Measurements from ENCODE around the gene RALGDS. TPM values are rescaled to one million over a fixed set of nuclear protein-coding genes. Genes with fewer than 3 reads are reported as not detected.
"Not testable (repeated sequence)": the region's sequence is repeated elsewhere in the genome, so short reads cannot be mapped to it uniquely, and the experiment has no call there.

Gene RALGDS
- 10 to 100 TPM; 79.1 to 92.3 TPM for total RNA-seq

- ChIA-PET POLR2A (no interaction called here), CTCF (interaction anchor here (1.4 kb wide), 1 partner anchor 26 kb away, joined by 4 read pairs; no protein-coding TSS in a partner anchor)
- Mint-ChIP-seq H3K27ac (peak within 1 kb of the TSS; percentile 88), H3K4me3 (peak within 1 kb of the TSS; percentile 70), H3K27me3 (no peaks in the 10 kb centered on the region), H3K9me3 (no peaks in the 10 kb centered on the region), H3K4me1 (peaks cover 69% of the 10 kb centered on the region), H3K36me3 (ENCODE audit: low read depth) (peaks cover 2% of the 10 kb centered on the region)
- DNase-seq, result peak; percentile 89
Measured at GRCh38 chr9:133121198-133121914, at the start of gene RALGDS. Gene RALGDS, minus strand, starts transcription at chr9:133121240. Its CDS starts 86 bp downstream, at chr9:133121154.

- H3K4me3 Mint-ChIP-seq, result no peak overlapping the region
- ChIA-PET CTCF (interaction anchor here (1.6 kb wide), 1 partner anchor 27 kb away, joined by 4 read pairs; no protein-coding TSS in a partner anchor), POLR2A (no interaction called here)
Measured at GRCh38 chr9:133170716-133171115, 49.7 kb upstream of the RALGDS start.

DNA sequence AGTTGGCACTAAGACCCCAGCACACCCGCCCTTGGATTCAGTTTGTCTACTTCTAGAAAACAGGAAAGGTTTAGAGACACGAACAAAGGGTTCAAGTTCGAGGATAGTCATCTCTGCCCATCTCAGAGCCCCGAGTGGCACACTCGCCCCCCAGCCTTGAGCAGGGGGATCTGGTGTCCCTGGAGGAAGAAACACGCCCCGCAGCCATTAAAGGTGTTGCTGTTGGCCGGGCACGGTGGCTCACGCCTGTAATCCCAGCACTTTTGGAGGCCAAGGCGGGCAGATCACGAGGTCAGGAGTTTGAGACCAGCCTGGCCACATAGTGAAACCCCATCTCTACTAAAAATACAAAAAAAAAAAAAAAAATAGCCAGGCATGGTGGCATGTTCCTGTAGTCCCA lies 48.6 kb upstream of the RALGDS start:
- H3K36me3 Mint-ChIP-seq (ENCODE audit: low read depth); H3K9me3 Mint-ChIP-seq; POLR2A ChIA-PET; CTCF ChIA-PET; H3K27me3 Mint-ChIP-seq; DNase-seq; H3K4me1 Mint-ChIP-seq; H3K27ac Mint-ChIP-seq; H3K4me3 Mint-ChIP-seq: not testable (repeated sequence)

More at GRCh38 chr9:133170716-133171115, 49.7 kb upstream of the RALGDS start:
- no peaks in the 10 kb centered on the region for H3K36me3 Mint-ChIP-seq (ENCODE audit: low read depth)
- no peaks in the 10 kb centered on the region for H3K4me1 Mint-ChIP-seq
- peaks cover 5% of the 10 kb centered on the region for H3K27me3 Mint-ChIP-seq
- no peaks in the 10 kb centered on the region for H3K9me3 Mint-ChIP-seq
- no peak overlapping the region for H3K27ac Mint-ChIP-seq
- no peak for DNase-seq

GRCh38 chr9:133169102-133169501 lies 48.1 kb upstream of the RALGDS start:
- Mint-ChIP-seq H3K36me3 (ENCODE audit: low read depth) (no peaks in the 10 kb centered on the region), H3K27me3 (peaks cover 2% of the 10 kb centered on the region), H3K4me1 (no peaks in the 10 kb centered on the region), H3K9me3 (no peaks in the 10 kb centered on the region), H3K27ac (no peak overlapping the region), H3K4me3 (no peak overlapping the region)
- POLR2A ChIA-PET, result no interaction called here
- CTCF ChIA-PET, result interaction anchor here (1.2 kb wide), 1 partner anchor 13 kb away, joined by 4 read pairs; no protein-coding TSS in a partner anchor
- DNase-seq, result no peak

DNA sequence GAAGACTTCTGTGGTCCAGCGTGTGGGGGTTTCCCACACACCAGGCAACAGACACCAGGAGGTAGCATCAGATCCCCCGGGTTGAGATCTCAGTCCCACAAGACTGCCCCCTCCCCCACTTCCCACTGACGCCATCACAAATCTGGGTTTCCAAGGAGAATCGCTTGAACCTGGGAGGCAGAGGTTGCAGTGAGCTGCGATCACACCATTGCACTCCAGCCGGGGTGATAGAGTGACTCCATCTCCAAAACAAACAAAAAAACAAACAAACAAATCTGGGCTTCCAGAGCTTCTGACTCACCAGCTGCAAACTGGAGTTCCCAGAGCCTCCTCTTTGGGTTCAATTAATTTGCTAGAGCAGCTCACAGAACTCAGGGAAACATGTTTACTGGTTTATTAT lies 47.4 kb upstream of the RALGDS start:
- no peaks in the 10 kb centered on the region for H3K9me3 Mint-ChIP-seq
- H3K36me3 Mint-ChIP-seq (ENCODE audit: low read depth), result no peaks in the 10 kb centered on the region
- no peaks in the 10 kb centered on the region for H3K4me1 Mint-ChIP-seq
- no peak overlapping the region for H3K4me3 Mint-ChIP-seq
- peaks cover 2% of the 10 kb centered on the region for H3K27me3 Mint-ChIP-seq
- POLR2A ChIA-PET, result no interaction called here
- CTCF ChIA-PET, result interaction anchor here (1.2 to 1.3 kb wide), 2 partner anchors 9 to 13 kb away, joined by 4 to 5 read pairs; no protein-coding TSS in a partner anchor
- H3K27ac Mint-ChIP-seq, result no peak overlapping the region
- no peak for DNase-seq

DNA sequence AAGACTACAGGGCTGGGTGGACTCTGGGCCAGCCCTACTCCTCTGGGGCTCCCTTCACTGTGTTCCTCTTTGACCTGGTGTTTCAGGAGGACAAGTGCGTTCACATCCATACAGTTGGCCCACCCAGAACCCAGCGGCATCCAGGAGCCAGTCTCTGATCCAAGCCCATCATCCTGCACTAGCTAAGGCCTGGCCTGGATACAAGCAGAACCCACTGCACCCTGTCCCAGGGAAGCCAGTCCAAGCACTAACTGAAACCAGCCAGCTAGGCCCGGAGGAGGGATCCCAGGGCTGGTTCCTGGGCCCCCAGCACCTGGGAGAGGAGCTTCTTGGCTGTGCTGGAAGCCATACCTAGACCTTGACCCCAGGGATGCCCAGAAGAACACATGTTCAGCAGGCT lies 46.7 kb upstream of the RALGDS start:
- H3K27me3 Mint-ChIP-seq, result peaks cover 2% of the 10 kb centered on the region
- no peaks in the 10 kb centered on the region for H3K9me3 Mint-ChIP-seq
- H3K4me1 Mint-ChIP-seq, result no peaks in the 10 kb centered on the region
- DNase-seq, result no peak
- ChIA-PET CTCF (interaction anchor here (1.3 kb wide), 1 partner anchor 9 kb away, joined by 5 read pairs; no protein-coding TSS in a partner anchor), POLR2A (interaction anchor here (0.6 kb wide), 3 partner anchors 10 to 180 kb away, joined by 3 read pairs; partner anchors contain the start of genes MED22 and RPL7A)
- no peaks in the 10 kb centered on the region for H3K36me3 Mint-ChIP-seq (ENCODE audit: low read depth)
- no peak overlapping the region for H3K4me3 Mint-ChIP-seq
- H3K27ac Mint-ChIP-seq, result no peak overlapping the region

DNA sequence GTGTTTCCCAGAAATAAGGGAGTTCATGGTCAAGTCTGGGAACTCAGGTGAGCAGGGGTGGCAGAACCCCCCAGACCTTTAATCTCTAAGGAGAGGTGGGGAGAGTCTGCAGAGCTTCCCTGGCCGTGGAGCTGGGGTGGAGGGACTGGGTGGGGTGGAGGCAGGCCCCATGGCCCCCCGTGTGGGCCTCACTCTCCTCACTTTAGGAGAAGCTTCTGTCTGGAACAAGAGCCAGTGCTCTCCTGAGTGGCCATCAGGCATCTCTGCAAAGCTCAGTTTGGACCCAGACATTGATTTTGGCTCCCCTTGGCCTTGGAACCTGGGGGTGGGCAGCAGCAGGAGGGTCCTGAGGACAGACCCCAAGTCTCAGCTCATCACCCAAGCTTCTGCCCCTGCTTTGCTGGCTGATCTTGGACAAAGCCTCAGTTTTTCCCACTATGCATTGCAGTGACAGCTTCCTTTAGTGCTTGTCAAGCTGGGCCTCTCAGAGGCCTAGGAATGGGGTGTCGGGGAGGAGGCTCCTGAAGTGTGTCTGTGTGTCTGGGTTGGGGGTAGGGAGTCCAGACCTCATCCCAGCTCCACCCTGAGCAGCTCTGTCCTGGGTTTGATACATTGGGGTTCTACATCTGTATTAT lies 46.2 kb upstream of the RALGDS start:
- no peak for DNase-seq
- POLR2A ChIA-PET, result interaction anchor here (0.6 kb wide), 3 partner anchors 9 to 181 kb away, joined by 3 read pairs; partner anchors contain the start of genes MED22 and RPL7A
- H3K36me3 Mint-ChIP-seq (ENCODE audit: low read depth), result no peaks in the 10 kb centered on the region
- no peaks in the 10 kb centered on the region for H3K9me3 Mint-ChIP-seq
- H3K4me3 Mint-ChIP-seq, result no peak overlapping the region
- no peaks in the 10 kb centered on the region for H3K4me1 Mint-ChIP-seq
- H3K27ac Mint-ChIP-seq, result no peak overlapping the region
- H3K27me3 Mint-ChIP-seq, result peaks cover 5% of the 10 kb centered on the region
- CTCF ChIA-PET, result interaction anchor here (0.6 to 1.3 kb wide), 4 partner anchors 8 to 313 kb away, joined by 3 to 5 read pairs (median 4); no protein-coding TSS in a partner anchor

GRCh38 chr9:133166392-133166791 lies 45.4 kb upstream of the RALGDS start:
- Mint-ChIP-seq H3K4me3 (no peak overlapping the region), H3K9me3 (no peaks in the 10 kb centered on the region), H3K4me1 (peaks cover 3% of the 10 kb centered on the region), H3K27me3 (peaks cover 5% of the 10 kb centered on the region), H3K27ac (no peak overlapping the region), H3K36me3 (ENCODE audit: low read depth) (no peaks in the 10 kb centered on the region)
- no peak for DNase-seq
- POLR2A ChIA-PET, result no interaction called here
- CTCF ChIA-PET, result interaction anchor here (0.8 kb wide), 1 partner anchor 144 kb away, joined by 3 read pairs; no protein-coding TSS in a partner anchor

- Mint-ChIP-seq H3K4me3 (no peak overlapping the region), H3K36me3 (ENCODE audit: low read depth) (no peaks in the 10 kb centered on the region), H3K9me3 (no peaks in the 10 kb centered on the region), H3K27ac (no peak overlapping the region), H3K27me3 (peaks cover 5% of the 10 kb centered on the region), H3K4me1 (peaks cover 7% of the 10 kb centered on the region)
- CTCF ChIA-PET, result no interaction called here
- no peak for DNase-seq
- POLR2A ChIA-PET, result no interaction called here
Measured at GRCh38 chr9:133165452-133165730, 44.4 kb upstream of the RALGDS start.

DNA sequence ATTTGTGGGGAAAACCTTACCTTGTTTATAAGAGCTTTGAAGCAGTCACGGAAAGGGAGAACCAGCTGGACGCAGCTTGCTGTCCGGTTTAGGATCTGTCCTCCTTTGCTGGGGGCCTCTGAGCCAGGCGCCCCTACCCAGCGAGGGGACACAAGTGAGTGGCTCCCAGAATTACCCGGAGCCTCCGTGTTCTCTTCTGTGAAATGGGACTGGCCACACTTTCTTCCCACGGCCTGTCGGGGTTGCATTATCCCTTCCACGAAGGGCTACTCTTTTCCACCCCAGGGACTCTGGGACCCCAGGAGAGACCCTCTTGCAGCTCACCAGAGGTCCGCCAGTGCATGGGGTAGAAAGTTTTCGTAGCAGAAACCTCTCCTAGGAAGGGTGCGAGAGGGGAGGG lies 43.2 kb upstream of the RALGDS start:
- ChIA-PET CTCF (no interaction called here), POLR2A (no interaction called here)
- DNase-seq, result no peak
- Mint-ChIP-seq H3K36me3 (ENCODE audit: low read depth) (no peaks in the 10 kb centered on the region), H3K4me3 (peak overlapping the region; percentile 72), H3K27ac (peak overlapping the region; percentile 41), H3K27me3 (peaks cover 5% of the 10 kb centered on the region), H3K9me3 (no peaks in the 10 kb centered on the region), H3K4me1 (peaks cover 7% of the 10 kb centered on the region)

DNA sequence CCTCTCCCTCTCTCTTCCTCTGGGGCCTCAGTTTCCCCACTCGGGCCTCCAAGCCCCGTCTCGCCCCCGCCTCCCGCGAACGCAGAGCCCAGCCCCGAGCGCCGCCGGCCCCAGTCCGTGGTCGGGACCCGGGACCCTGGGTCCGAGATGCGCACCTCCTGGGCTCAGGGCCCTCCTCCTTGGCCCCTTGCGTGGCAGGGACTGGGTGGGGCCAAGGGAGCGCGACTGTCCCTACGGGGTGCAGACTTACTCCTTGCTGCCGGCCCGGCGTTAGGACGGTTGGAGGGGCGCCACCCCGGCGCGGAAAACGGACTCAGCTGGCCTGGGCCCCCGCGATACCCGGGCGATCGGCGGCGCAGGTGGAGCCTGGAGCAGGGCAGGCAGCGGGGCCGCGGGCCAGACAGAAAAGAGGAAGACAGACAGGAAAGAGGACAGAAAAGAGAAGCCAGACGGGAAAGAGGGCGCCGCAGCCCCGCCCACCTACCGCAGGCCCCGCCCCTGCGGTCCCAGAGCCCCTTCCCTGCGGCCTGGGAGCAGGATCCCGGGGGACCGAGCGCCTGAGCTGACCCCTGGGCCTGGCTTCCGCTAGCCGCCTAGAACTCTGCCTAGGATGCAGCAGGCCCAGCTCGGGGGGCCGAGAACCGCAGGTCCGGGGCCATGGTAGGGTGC lies 42.6 kb upstream of the RALGDS start, which contains the start of gene GBGT1:
TSS of gene GBGT1 (minus strand) at position 411 of the 669 bp plus-strand sequence. CDS start 1,502 bp downstream, outside the sequence.
- Mint-ChIP-seq H3K4me1 (peaks cover 7% of the 10 kb centered on the region), H3K4me3 (peak within 1 kb of the TSS; percentile 72), H3K27me3 (peaks cover 5% of the 10 kb centered on the region), H3K9me3 (no peaks in the 10 kb centered on the region), H3K27ac (peak within 1 kb of the TSS; percentile 41), H3K36me3 (ENCODE audit: low read depth) (no peaks in the 10 kb centered on the region)
- CTCF ChIA-PET, result no interaction called here
- peak; percentile 29 for DNase-seq
- POLR2A ChIA-PET, result no interaction called here

GRCh38 chr9:133162861-133163503 lies 41.9 kb upstream of the RALGDS start:
- Mint-ChIP-seq H3K9me3 (no peaks in the 10 kb centered on the region), H3K27ac (no peak overlapping the region), H3K4me3 (no peak overlapping the region), H3K36me3 (ENCODE audit: low read depth) (no peaks in the 10 kb centered on the region), H3K4me1 (peaks cover 7% of the 10 kb centered on the region), H3K27me3 (peaks cover 5% of the 10 kb centered on the region)
- POLR2A ChIA-PET, result no interaction called here
- CTCF ChIA-PET, result no interaction called here
- DNase-seq, result no peak
